Measurements from ENCODE around the gene DUS2.
A peak's percentile ranks its signal among the peaks of the same experiment; 100 is the strongest.

Gene DUS2

GRCh38 chr16:68022728-68023537 lies at the start of gene DUS2, which contains the start of gene DDX28:
TSS of gene DUS2 (plus strand) at chr16:68023284. CDS start at chr16:68038024, 14,740 bp downstream.
TSS of gene DDX28 (minus strand) at chr16:68023232. CDS start at chr16:68023202, 30 bp downstream.
- peaks cover 7% of the 10 kb centered on the region; the same call in 1 of the 2 replicates for H3K4me1 ChIP-seq (ENCODE audit: control insufficient read depth, insufficient read depth, low read length)
- POLR2A ChIA-PET = interaction anchor here (0.7 to 2.5 kb wide), 15 partner anchors 9 to 304 kb away, joined by 3 to 8 read pairs (median 4); partner anchors contain the start of genes ESRP2, GFOD2, NFATC3 and NUTF2
- peak within 1 kb of the TSS; percentile 76; the same call in 1 of the 2 replicates for H3K27ac ChIP-seq (ENCODE audit: extremely low read depth, low read depth, low read length)
- H3K4me3 ChIP-seq (ENCODE audit: low read depth, low read length) = peak within 1 kb of the TSS; percentile 98
- CTCF ChIA-PET = interaction anchor here (0.6 to 1.8 kb wide), 7 partner anchors 13 to 811 kb away, joined by 3 to 5 read pairs (median 4); no protein-coding TSS in a partner anchor
- peaks cover 0 to 40% of the 10 kb centered on the region in 2 experiments; a peak in 2 of 3 replicates for H3K36me3 ChIP-seq (ENCODE audit: control insufficient read depth in 2 of 2, insufficient read depth in 1 of 2, low read length in 2 of 2)
- H3K9me3 ChIP-seq (ENCODE audit: control insufficient read depth, insufficient read depth, low read depth, low read length) = no peaks in the 10 kb centered on the region
- TF ChIP-seq ZNF510 (tag by site-specific recombination; IDR thresholded peaks at IDR 0.05; ENCODE audit: insufficient replicate concordance) = no peak
- no peak for TF ChIP-seq ZNF366 (tag by site-specific recombination; conservative IDR thresholded peaks at IDR 0.05)
- TF ChIP-seq GFI1B (tag by site-specific recombination; IDR thresholded peaks at IDR 0.05) = no peak
- TF ChIP-seq ZNF610 (tag by site-specific recombination; IDR thresholded peaks at IDR 0.05; ENCODE audit: borderline replicate concordance) = 0 out of 2 replicates have a peak, but pooled peaks have one; percentile 54
- TF ChIP-seq ZNF324 (tag by site-specific recombination; IDR thresholded peaks at IDR 0.05) = peak; percentile 84; the same call in 1 of the 2 replicates
- no peak for TF ChIP-seq SETDB1 (IDR thresholded peaks at IDR 0.05; ENCODE audit: insufficient read length, low read length)
- TF ChIP-seq SP2 (tag by site-specific recombination; IDR thresholded peaks at IDR 0.05) = peak; percentile 34; the same call in 1 of the 2 replicates
- no peak for TF ChIP-seq ZNF624 (tag by site-specific recombination; IDR thresholded peaks at IDR 0.05)
- no peak for TF ChIP-seq ZNF202 (tag by site-specific recombination; IDR thresholded peaks at IDR 0.05; ENCODE audit: borderline replicate concordance)
- TF ChIP-seq ZNF785 (tag by site-specific recombination; IDR thresholded peaks at IDR 0.05) = peak; percentile 42; the same call in 1 of the 2 replicates
- no peak for TF ChIP-seq ZNF707 (tag by site-specific recombination; IDR thresholded peaks at IDR 0.05)
- TF ChIP-seq ZSCAN30 (tag by site-specific recombination; IDR thresholded peaks at IDR 0.05) = peak; percentile 59; the same call in 1 of the 2 replicates
- TF ChIP-seq ZNF843 (tag by site-specific recombination; IDR thresholded peaks at IDR 0.05) = 0 out of 2 replicates have a peak, but pooled peaks have one; percentile 37
- TF ChIP-seq ZNF629 (tag by site-specific recombination; IDR thresholded peaks at IDR 0.05) = peak; percentile 90
- TF ChIP-seq, protein P1, sequence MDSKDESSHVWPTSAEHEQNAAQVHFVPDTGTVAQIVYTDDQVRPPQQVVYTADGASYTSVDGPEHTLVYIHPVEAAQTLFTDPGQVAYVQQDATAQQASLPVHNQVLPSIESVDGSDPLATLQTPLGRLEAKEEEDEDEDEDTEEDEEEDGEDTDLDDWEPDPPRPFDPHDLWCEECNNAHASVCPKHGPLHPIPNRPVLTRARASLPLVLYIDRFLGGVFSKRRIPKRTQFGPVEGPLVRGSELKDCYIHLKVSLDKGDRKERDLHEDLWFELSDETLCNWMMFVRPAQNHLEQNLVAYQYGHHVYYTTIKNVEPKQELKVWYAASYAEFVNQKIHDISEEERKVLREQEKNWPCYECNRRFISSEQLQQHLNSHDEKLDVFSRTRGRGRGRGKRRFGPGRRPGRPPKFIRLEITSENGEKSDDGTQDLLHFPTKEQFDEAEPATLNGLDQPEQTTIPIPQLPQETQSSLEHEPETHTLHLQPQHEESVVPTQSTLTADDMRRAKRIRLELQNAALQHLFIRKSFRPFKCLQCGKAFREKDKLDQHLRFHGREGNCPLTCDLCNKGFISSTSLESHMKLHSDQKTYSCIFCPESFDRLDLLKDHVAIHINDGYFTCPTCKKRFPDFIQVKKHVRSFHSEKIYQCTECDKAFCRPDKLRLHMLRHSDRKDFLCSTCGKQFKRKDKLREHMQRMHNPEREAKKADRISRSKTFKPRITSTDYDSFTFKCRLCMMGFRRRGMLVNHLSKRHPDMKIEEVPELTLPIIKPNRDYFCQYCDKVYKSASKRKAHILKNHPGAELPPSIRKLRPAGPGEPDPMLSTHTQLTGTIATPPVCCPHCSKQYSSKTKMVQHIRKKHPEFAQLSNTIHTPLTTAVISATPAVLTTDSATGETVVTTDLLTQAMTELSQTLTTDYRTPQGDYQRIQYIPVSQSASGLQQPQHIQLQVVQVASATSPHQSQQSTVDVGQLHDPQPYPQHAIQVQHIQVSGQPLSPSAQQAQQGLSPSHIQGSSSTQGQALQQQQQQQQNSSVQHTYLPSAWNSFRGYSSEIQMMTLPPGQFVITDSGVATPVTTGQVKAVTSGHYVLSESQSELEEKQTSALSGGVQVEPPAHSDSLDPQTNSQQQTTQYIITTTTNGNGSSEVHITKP (tag by site-specific recombination; IDR thresholded peaks at IDR 0.05) = peak; percentile 31; the same call in 1 of the 2 replicates
- TF ChIP-seq, protein P2, sequence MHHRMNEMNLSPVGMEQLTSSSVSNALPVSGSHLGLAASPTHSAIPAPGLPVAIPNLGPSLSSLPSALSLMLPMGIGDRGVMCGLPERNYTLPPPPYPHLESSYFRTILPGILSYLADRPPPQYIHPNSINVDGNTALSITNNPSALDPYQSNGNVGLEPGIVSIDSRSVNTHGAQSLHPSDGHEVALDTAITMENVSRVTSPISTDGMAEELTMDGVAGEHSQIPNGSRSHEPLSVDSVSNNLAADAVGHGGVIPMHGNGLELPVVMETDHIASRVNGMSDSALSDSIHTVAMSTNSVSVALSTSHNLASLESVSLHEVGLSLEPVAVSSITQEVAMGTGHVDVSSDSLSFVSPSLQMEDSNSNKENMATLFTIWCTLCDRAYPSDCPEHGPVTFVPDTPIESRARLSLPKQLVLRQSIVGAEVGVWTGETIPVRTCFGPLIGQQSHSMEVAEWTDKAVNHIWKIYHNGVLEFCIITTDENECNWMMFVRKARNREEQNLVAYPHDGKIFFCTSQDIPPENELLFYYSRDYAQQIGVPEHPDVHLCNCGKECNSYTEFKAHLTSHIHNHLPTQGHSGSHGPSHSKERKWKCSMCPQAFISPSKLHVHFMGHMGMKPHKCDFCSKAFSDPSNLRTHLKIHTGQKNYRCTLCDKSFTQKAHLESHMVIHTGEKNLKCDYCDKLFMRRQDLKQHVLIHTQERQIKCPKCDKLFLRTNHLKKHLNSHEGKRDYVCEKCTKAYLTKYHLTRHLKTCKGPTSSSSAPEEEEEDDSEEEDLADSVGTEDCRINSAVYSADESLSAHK (tag by site-specific recombination; IDR thresholded peaks at IDR 0.05) = peak; percentile 36; the same call in 1 of the 2 replicates
- TF ChIP-seq ZBTB48 (tag by site-specific recombination; IDR thresholded peaks at IDR 0.05) = peak; percentile 78
- TF ChIP-seq, protein P3, sequence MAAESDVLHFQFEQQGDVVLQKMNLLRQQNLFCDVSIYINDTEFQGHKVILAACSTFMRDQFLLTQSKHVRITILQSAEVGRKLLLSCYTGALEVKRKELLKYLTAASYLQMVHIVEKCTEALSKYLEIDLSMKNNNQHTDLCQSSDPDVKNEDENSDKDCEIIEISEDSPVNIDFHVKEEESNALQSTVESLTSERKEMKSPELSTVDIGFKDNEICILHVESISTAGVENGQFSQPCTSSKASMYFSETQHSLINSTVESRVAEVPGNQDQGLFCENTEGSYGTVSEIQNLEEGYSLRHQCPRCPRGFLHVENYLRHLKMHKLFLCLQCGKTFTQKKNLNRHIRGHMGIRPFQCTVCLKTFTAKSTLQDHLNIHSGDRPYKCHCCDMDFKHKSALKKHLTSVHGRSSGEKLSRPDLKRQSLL (tag by site-specific recombination; IDR thresholded peaks at IDR 0.05) = peak; percentile 93
- 0 out of 2 replicates have a peak, but pooled peaks have one; percentile 68 for TF ChIP-seq KLF17 (tag by site-specific recombination; IDR thresholded peaks at IDR 0.05)
- TF ChIP-seq, protein P4, sequence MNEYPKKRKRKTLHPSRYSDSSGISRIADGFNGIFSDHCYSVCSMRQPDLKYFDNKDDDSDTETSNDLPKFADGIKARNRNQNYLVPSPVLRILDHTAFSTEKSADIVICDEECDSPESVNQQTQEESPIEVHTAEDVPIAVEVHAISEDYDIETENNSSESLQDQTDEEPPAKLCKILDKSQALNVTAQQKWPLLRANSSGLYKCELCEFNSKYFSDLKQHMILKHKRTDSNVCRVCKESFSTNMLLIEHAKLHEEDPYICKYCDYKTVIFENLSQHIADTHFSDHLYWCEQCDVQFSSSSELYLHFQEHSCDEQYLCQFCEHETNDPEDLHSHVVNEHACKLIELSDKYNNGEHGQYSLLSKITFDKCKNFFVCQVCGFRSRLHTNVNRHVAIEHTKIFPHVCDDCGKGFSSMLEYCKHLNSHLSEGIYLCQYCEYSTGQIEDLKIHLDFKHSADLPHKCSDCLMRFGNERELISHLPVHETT (tag by site-specific recombination; IDR thresholded peaks at IDR 0.05) = peak; percentile 75
- TF ChIP-seq, protein P5, sequence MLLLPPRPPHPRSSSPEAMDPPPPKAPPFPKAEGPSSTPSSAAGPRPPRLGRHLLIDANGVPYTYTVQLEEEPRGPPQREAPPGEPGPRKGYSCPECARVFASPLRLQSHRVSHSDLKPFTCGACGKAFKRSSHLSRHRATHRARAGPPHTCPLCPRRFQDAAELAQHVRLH (tag by site-specific recombination; IDR thresholded peaks at IDR 0.05) = peak; percentile 81; the same call in 1 of the 2 replicates
- TF ChIP-seq ZFP41 (tag by site-specific recombination; IDR thresholded peaks at IDR 0.05; ENCODE audit: borderline replicate concordance) = no peak
- TF ChIP-seq ZNF513 (tag by site-specific recombination; IDR thresholded peaks at IDR 0.05) = peak; percentile 42; the same call in 1 of the 2 replicates
